ENCODE measurements around the gene MILR1. TPM values are rescaled to one million over a fixed set of nuclear protein-coding genes. Genes with fewer than 3 reads are reported as not detected.

Gene MILR1
- total RNA-seq, 1 experiment from 2014 or later, result 3.8 TPM

GRCh38 chr17:64447526-64447925 is 1.4 kb upstream of the MILR1 start:
- Histone ChIP-seq H4K20me1 (ENCODE audit: insufficient read depth) (no peaks in the 10 kb centered on the region), H3K36me3 (ENCODE audit: control insufficient read depth in 1 of 2, insufficient read depth in 2 of 2, low read length in 2 of 2) (no peaks in the 10 kb centered on the region), H3K79me2 (ENCODE audit: insufficient read depth, low read length) (no peaks in the 10 kb centered on the region), H3K27me3 (ENCODE audit: insufficient read depth, low read length) (no peaks in the 10 kb centered on the region), H3K4me1 (ENCODE audit: control insufficient read depth in 1 of 2, insufficient read depth in 2 of 2, low read length in 2 of 2) (peaks cover 22 to 37% of the 10 kb centered on the region in 2 experiments), H3K9ac (ENCODE audit: low read length) (no peak overlapping the region), H3K9me2 (ENCODE audit: insufficient read depth) (no peaks in the 10 kb centered on the region), H3K4me3 (replicated peaks in 1 of 2; ENCODE audit: low read depth in 1 of 2, low read length in 2 of 2) (no peak overlapping the region), H2AFZ (ENCODE audit: low read depth, low read length, poor library complexity, severe bottlenecking) (no peak overlapping the region), H3K27ac (ENCODE audit: low read depth, low read length) (no peak overlapping the region), H3K4me2 (ENCODE audit: low read length) (no peak overlapping the region), H3K9me3 (ENCODE audit: control insufficient read depth in 1 of 2, insufficient read depth in 1 of 2, low read depth in 1 of 2, low read length in 2 of 2) (no peaks in the 10 kb centered on the region)
- ATAC-seq, result no peak
- TF ChIP-seq EZH2phosphoT487 (IDR thresholded peaks at IDR 0.05; ENCODE audit: borderline replicate concordance) (no peak), ZFX (IDR thresholded peaks at IDR 0.05) (no peak), CTCF (IDR thresholded peaks at IDR 0.05 in 2 of 3, conservative IDR thresholded peaks at IDR 0.05 in 1 of 3; ENCODE audit: borderline replicate concordance in 1 of 3, insufficient read depth in 1 of 3, low read depth in 2 of 3, low read length in 2 of 3) (no peak), MAX (IDR thresholded peaks at IDR 0.05) (no peak), ELF1 (IDR thresholded peaks at IDR 0.05; ENCODE audit: borderline replicate concordance, low read depth) (no peak), ATF3 (IDR thresholded peaks at IDR 0.05) (no peak), SP1 (IDR thresholded peaks at IDR 0.05; ENCODE audit: low read depth) (no peak), FOSL1 (IDR thresholded peaks at IDR 0.05; ENCODE audit: low read depth) (no peak), TCF7L2 (IDR thresholded peaks at IDR 0.05; ENCODE audit: borderline replicate concordance, extremely low read depth, insufficient read depth, insufficient read length) (no peak), RAD21 (IDR thresholded peaks at IDR 0.05; ENCODE audit: low read depth) (no peak), EZH2 (IDR thresholded peaks at IDR 0.05) (no peak), JUND (IDR thresholded peaks at IDR 0.05) (no peak), ZBTB33 (IDR thresholded peaks at IDR 0.05; ENCODE audit: extremely low read depth, insufficient replicate concordance, low read length) (no peak), CBX3 (IDR thresholded peaks at IDR 0.05; ENCODE audit: low read depth) (no peak), ZNF274 (IDR thresholded peaks at IDR 0.05; ENCODE audit: low read depth, low read length) (no peak), SRF (IDR thresholded peaks at IDR 0.05; ENCODE audit: low read depth) (no peak), POLR2A (IDR thresholded peaks at IDR 0.05; ENCODE audit: borderline replicate concordance, extremely low read depth, insufficient read depth, insufficient read length) (no peak), REST (IDR thresholded peaks at IDR 0.05; ENCODE audit: low read depth) (no peak)
- no TSS peak for BruUV-seq (replicated peaks)
- POLR2A ChIA-PET, result interaction anchor here (1.1 to 1.4 kb wide), 2 partner anchors 58 to 59 kb away, joined by 3 to 5 read pairs; partner anchors contain the start of genes CEP95 and DDX5
- RAD21 ChIA-PET (ENCODE audit: low non-redundant PET in 1 of 2, low total read pairs in 2 of 2, uncharacterized antibody in 2 of 2, unreplicated experiment in 2 of 2), result no interaction called here
- intact Hi-C loops (cut with micrococcal nuclease), result no loop called here
- CTCF ChIA-PET, result interaction anchor here (1.9 kb wide), 1 partner anchor 44 kb away, joined by 6 read pairs; no protein-coding TSS in a partner anchor
- DNase-seq (ENCODE audit: low read depth, low spot score), result no peak

Measured in HCT116 (cell line).